ENCODE results near the gene THRA.

The THRA gene

GRCh38 chr17:40068129-40068581, 5.4 kb downstream of the THRA start:
- Histone ChIP-seq H2AFZ (ENCODE audit: low read length) (no peak overlapping the region), H3K9ac (ENCODE audit: low read depth, low read length, poor library complexity, severe bottlenecking) (peak overlapping the region; percentile 67), H3K36me3 (ENCODE audit: insufficient read depth, low read length) (no peaks in the 10 kb centered on the region), H3K27me3 (ENCODE audit: insufficient read depth, low read length, poor library complexity, severe bottlenecking) (no peaks in the 10 kb centered on the region), H3K9me3 (ENCODE audit: insufficient read depth, low read depth, low read length) (no peaks in the 10 kb centered on the region), H3K4me3 (ENCODE audit: low read length, poor library complexity, severe bottlenecking) (peak overlapping the region; percentile 66), H3K4me1 (ENCODE audit: insufficient read depth, low read length, poor library complexity, severe bottlenecking) (peaks cover 77% of the 10 kb centered on the region), H4K20me1 (ENCODE audit: insufficient read depth, low read length, poor library complexity, severe bottlenecking) (no peaks in the 10 kb centered on the region), H3K79me2 (ENCODE audit: insufficient read depth, low read length) (peaks cover 45% of the 10 kb centered on the region), H3K9me2 (replicated peaks; ENCODE audit: low read depth, low read length) (no peaks in the 10 kb centered on the region), H3F3A (ENCODE audit: low read depth) (no peaks in the 10 kb centered on the region), H3K4me2 (ENCODE audit: low read depth, low read length, poor library complexity, severe bottlenecking) (peak overlapping the region; percentile 76)
- no peak for TF ChIP-seq EZH2phosphoT487 (IDR thresholded peaks at IDR 0.05; ENCODE audit: borderline replicate concordance)
- TF ChIP-seq CTCF (conservative IDR thresholded peaks at IDR 0.05; ENCODE audit: low read length), result no peak

- H2AFZ ChIP-seq (ENCODE audit: low read length), result peak overlapping the region; percentile 57; the same call in 1 of the 2 replicates
- peak overlapping the region; percentile 66 for H3K4me3 ChIP-seq (ENCODE audit: low read length, poor library complexity, severe bottlenecking)
- H3K4me1 ChIP-seq (ENCODE audit: insufficient read depth, low read length, poor library complexity, severe bottlenecking), result peaks cover 77% of the 10 kb centered on the region
These were observed 5.8 kb downstream of the THRA start for GRCh38 chr17:40068584-40068916.

DNA sequence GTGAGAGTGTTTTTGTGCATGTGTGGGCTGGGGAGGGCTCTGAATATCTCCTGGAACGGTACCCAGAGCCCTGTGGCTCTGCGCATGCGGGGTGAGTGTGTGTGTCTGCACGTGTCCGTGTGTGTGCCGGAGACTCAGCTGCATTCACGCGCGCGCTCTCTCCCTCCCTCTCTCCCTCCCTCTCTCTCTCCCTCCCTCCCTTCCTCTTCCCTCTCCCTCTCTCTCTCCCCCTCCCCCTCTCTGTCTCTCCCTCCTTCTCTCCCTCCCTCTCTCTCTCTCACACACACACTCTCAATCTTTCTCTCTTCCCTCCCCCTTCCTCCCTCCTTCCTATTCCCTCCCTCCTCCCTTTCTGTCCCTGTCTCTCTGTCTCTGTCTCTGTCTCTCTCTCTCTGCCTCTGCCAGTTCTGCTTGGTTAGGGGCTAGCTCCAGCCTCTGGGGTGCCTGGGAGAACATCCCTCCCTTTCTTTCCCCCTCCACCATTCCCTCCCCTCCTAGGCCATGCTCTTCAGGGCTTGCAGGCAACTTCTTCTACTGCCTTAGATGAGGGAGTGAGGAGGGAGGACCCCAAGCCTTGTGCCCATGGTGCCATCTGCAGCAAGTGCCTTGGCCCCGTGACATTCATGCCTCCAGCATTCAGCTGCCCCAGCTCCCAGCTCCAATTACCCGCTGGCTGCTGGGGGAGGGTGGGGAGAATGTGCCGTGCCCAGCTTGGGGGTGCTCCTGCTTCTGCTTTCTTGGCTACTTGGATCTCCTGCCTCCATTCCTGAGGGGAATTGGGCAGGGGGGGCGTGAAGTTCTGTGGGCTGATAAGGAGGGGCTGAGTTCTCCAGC, 6.4 kb downstream of the THRA start:
- Histone ChIP-seq H3K9ac (ENCODE audit: low read depth, low read length, poor library complexity, severe bottlenecking) (peak overlapping the region; percentile 67), H3K27me3 (ENCODE audit: insufficient read depth, low read length, poor library complexity, severe bottlenecking) (no peaks in the 10 kb centered on the region), H3K4me1 (ENCODE audit: insufficient read depth, low read length, poor library complexity, severe bottlenecking) (peaks cover 72% of the 10 kb centered on the region), H4K20me1 (ENCODE audit: insufficient read depth, low read length, poor library complexity, severe bottlenecking) (no peaks in the 10 kb centered on the region), H3K36me3 (ENCODE audit: insufficient read depth, low read length) (no peaks in the 10 kb centered on the region), H3K9me3 (ENCODE audit: insufficient read depth, low read depth, low read length) (no peaks in the 10 kb centered on the region), H3K79me2 (ENCODE audit: insufficient read depth, low read length) (peaks cover 35% of the 10 kb centered on the region; the same call in 1 of the 2 replicates), H3K4me2 (ENCODE audit: low read depth, low read length, poor library complexity, severe bottlenecking) (peak overlapping the region; percentile 76), H2AFZ (ENCODE audit: low read length) (peak overlapping the region; percentile 57; the same call in 1 of the 2 replicates), H3F3A (ENCODE audit: low read depth) (no peaks in the 10 kb centered on the region), H3K4me3 (ENCODE audit: low read length, poor library complexity, severe bottlenecking) (peak overlapping the region; percentile 66), H3K9me2 (replicated peaks; ENCODE audit: low read depth, low read length) (no peaks in the 10 kb centered on the region)
- TF ChIP-seq EZH2phosphoT487 (IDR thresholded peaks at IDR 0.05; ENCODE audit: borderline replicate concordance) (no peak), CTCF (conservative IDR thresholded peaks at IDR 0.05; ENCODE audit: low read length) (no peak)

More at GRCh38 chr17:40068584-40068916, 5.8 kb downstream of the THRA start:
- H3K9me3 ChIP-seq (ENCODE audit: insufficient read depth, low read depth, low read length), result no peaks in the 10 kb centered on the region
- no peaks in the 10 kb centered on the region for H4K20me1 ChIP-seq (ENCODE audit: insufficient read depth, low read length, poor library complexity, severe bottlenecking)
- H3K27me3 ChIP-seq (ENCODE audit: insufficient read depth, low read length, poor library complexity, severe bottlenecking), result no peaks in the 10 kb centered on the region
- peak overlapping the region; percentile 67 for H3K9ac ChIP-seq (ENCODE audit: low read depth, low read length, poor library complexity, severe bottlenecking)
- no peaks in the 10 kb centered on the region for H3K36me3 ChIP-seq (ENCODE audit: insufficient read depth, low read length)
- peaks cover 41% of the 10 kb centered on the region; the same call in 1 of the 2 replicates for H3K79me2 ChIP-seq (ENCODE audit: insufficient read depth, low read length)
- H3K9me2 ChIP-seq (replicated peaks; ENCODE audit: low read depth, low read length), result no peaks in the 10 kb centered on the region
- no peak for TF ChIP-seq CTCF (conservative IDR thresholded peaks at IDR 0.05; ENCODE audit: low read length)
- TF ChIP-seq EZH2phosphoT487 (IDR thresholded peaks at IDR 0.05; ENCODE audit: borderline replicate concordance), result no peak
- no peaks in the 10 kb centered on the region for H3F3A ChIP-seq (ENCODE audit: low read depth)
- peak overlapping the region; percentile 76 for H3K4me2 ChIP-seq (ENCODE audit: low read depth, low read length, poor library complexity, severe bottlenecking)

Data from Loucy (cell line).